ENCODE data around the gene SYMPK.

SYMPK gene

DNA sequence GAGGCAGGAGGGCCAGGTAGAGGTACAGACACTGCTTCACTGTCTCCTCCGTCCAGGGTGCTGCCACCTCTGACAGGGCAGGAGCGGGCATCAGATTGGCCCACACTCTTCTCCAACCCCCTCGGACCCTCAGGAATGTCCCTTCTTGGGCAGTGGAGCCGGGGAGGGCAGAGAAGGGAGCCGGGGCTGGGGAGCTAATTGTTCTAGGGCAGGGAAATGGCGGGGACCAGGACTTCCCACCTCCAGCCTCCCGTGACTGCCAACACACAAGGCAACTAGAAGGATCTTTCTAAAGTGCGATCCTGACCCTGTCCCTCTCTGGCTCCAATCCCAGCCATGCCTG, 37.7 kb downstream of the SYMPK start:
- TF ChIP-seq, protein P1, sequence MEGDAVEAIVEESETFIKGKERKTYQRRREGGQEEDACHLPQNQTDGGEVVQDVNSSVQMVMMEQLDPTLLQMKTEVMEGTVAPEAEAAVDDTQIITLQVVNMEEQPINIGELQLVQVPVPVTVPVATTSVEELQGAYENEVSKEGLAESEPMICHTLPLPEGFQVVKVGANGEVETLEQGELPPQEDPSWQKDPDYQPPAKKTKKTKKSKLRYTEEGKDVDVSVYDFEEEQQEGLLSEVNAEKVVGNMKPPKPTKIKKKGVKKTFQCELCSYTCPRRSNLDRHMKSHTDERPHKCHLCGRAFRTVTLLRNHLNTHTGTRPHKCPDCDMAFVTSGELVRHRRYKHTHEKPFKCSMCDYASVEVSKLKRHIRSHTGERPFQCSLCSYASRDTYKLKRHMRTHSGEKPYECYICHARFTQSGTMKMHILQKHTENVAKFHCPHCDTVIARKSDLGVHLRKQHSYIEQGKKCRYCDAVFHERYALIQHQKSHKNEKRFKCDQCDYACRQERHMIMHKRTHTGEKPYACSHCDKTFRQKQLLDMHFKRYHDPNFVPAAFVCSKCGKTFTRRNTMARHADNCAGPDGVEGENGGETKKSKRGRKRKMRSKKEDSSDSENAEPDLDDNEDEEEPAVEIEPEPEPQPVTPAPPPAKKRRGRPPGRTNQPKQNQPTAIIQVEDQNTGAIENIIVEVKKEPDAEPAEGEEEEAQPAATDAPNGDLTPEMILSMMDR (IDR thresholded peaks at IDR 0.05; ENCODE audit: borderline replicate concordance, control extremely low read depth, extremely low read depth, insufficient read depth, missing control alignments) = no peak
- in situ Hi-C loops (cut with MboI; ENCODE audit: low sequenced_read_pairs, unreplicated experiment) = no loop called here
- no peak for DNase-seq (ENCODE audit: low spot score)

DNA sequence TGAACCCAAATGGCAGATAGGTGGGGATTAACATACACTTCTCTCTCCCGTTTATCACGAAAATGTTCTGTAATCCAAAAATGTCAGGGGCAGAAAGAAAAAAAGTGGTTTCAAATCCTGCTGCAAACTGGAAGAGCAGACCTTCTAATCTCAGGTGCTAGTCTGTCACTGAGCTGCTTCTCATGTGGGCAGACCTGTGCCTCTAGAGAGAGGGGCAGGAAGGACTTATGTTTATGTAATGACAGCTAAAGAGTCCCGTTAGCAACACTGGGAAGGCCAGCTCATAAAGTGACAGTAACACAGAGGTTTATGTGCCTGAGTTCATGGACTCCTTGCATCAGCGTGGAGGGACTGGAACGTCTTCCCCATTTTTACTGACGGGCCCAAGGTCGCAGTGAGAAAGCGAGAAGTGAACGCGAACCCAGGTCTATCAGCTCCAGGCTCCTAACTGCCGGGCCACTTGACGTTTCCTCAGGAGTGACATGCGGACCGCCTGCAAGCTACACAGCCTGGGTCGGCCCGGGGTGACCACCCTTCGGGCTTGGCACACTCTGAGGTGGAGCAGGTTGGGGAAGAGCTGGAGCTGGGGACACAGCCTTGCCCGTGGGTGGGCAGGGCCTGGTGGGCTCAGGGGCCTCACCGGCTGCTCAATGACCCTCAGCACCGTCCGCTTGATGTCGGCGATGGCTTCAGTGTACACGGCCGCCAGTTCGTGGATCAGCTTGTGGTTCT, 38.2 kb downstream of the SYMPK start:
- in situ Hi-C loops (cut with MboI; ENCODE audit: low sequenced_read_pairs, unreplicated experiment) = no loop called here
- TF ChIP-seq, protein P1 (IDR thresholded peaks at IDR 0.05; ENCODE audit: borderline replicate concordance, control extremely low read depth, extremely low read depth, insufficient read depth, missing control alignments) = no peak
- DNase-seq (ENCODE audit: low spot score) = no peak

DNA sequence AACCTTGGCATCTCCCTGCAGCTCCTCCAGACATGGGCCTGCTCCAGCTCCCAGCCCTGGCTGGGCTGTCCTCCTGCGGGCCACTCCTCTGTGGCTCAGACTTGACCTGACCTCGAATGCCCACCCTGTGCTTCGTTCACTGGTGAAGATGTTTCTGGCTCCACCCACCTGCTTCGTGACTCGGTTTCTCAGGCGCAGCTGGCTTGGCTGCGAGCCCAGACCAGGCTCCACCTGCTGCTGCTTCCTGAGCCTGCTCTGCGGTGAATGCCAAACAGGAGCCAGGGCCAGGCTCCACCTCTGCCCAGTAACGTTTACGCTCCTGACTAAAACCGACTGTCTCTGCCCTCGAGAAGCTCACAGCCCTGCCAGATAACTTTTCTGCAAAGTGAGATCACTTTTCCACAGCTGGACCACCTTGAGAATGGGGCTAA, 38.9 kb downstream of the SYMPK start:
- in situ Hi-C loops (cut with MboI; ENCODE audit: low sequenced_read_pairs, unreplicated experiment) = no loop called here
- TF ChIP-seq, protein P1 (IDR thresholded peaks at IDR 0.05; ENCODE audit: borderline replicate concordance, control extremely low read depth, extremely low read depth, insufficient read depth, missing control alignments) = no peak
- no peak for DNase-seq (ENCODE audit: low spot score)

DNA sequence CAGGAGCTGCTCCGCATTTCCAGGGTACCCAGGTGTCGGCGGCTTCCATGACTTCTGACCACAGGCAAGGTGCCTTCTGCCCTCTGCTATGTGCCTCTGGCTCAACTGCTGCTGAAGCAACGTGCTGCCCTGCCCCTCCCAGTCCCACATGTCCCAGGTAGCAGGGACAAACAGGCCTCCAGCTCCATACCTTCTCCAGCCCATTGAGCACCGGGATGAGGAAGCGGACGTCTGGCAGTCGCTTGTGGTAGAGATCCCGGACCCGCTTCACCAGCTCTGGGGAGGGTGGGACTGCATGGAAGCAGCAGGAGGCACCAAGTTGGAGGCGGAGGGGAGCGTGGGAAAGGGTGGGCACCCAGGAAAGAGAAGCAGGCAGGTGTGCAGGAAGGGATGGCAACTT, 39.8 kb downstream of the SYMPK start:
- TF ChIP-seq, protein P1 (IDR thresholded peaks at IDR 0.05; ENCODE audit: borderline replicate concordance, control extremely low read depth, extremely low read depth, insufficient read depth, missing control alignments) = no peak
- DNase-seq (ENCODE audit: low spot score) = no peak
- in situ Hi-C loops (cut with MboI; ENCODE audit: low sequenced_read_pairs, unreplicated experiment) = no loop called here

DNA sequence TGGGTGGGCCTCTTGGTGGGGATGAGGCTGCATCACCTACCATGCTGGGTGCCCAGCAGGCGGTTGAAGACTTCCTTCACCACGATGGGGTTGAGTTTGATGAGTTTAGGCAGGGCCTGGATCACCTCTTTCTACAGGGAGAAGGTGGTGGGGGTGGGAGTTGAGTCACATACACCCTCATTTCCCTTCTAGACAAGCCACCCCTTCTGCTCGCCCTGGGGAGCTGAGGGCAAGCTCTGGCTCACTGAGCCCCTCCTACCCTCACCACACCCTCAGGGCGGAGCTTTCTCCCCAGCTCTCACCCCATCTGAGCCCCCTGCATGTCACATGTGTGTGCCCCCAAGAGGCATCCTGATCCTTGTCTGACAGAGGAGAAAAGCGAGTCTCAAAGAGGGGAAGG, 40.2 kb downstream of the SYMPK start:
- TF ChIP-seq, protein P1 (IDR thresholded peaks at IDR 0.05; ENCODE audit: borderline replicate concordance, control extremely low read depth, extremely low read depth, insufficient read depth, missing control alignments) = no peak
- in situ Hi-C loops (cut with MboI; ENCODE audit: low sequenced_read_pairs, unreplicated experiment) = no loop called here
- no peak for DNase-seq (ENCODE audit: low spot score)

DNA sequence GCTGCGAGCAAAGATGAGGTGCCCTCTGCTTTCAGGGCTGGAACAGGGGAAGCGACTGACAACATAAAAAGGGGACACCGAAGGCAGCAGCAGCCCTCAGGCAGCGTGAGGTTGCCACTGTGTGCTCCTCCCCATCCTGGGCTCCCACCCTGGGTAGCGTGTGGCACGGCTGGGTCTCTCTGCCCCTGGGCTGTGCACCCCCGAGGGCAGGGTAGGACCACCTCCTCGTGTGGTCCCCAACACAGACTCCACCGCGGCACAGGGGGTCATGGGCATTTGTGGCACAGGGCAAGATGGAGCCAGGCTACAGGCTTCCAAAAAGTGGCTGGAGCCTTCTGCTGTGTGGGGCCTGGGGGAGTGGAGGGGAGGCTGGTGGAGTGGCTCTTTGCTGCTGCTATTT, 41.4 kb downstream of the SYMPK start:
- TF ChIP-seq, protein P1 (IDR thresholded peaks at IDR 0.05; ENCODE audit: borderline replicate concordance, control extremely low read depth, extremely low read depth, insufficient read depth, missing control alignments) = no peak
- no peak for DNase-seq (ENCODE audit: low spot score)
- in situ Hi-C loops (cut with MboI; ENCODE audit: low sequenced_read_pairs, unreplicated experiment) = no loop called here
